Suprapubic skin (tissue), 4 donors: Measurements from ENCODE around the gene CPD. TPM values are rescaled to one million over a fixed set of nuclear protein-coding genes. Genes with fewer than 3 reads are reported as not detected.
A peak's percentile ranks its signal among the peaks of the same experiment; 100 is the strongest.
"Not testable (repeated sequence)": the region's sequence is repeated elsewhere in the genome, so short reads cannot be mapped to it uniquely, and the experiment has no call there.

Experiments
- DNase-seq, 2 donors: peaks; one replicate each; pipeline ENCODE4 v3.0.0-alpha.2; 2019; ENCODE audit warnings: low spot score in 2 of 2
- H3K27ac ChIP-seq: fragments of 200-600 bp; sonication (generic); one replicate; pipeline ENCODE4 v1.5.1; 2019
- H3K27me3 ChIP-seq: fragments of 200-600 bp; sonication (generic); one replicate; pipeline ENCODE4 v1.5.1; 2019
- H3K36me3 ChIP-seq: fragments of 200-600 bp; sonication (generic); one replicate; pipeline ENCODE4 v1.5.1; 2019
- H3K4me1 ChIP-seq: fragments of 200-600 bp; sonication (generic); one replicate; pipeline ENCODE4 v1.5.1; 2019
- H3K4me3 ChIP-seq: fragments of 200-600 bp; sonication (generic); one replicate; pipeline ENCODE4 v1.5.1; 2019; ENCODE audit warnings: mild to moderate bottlenecking
- H3K9me3 ChIP-seq: fragments of 200-600 bp; sonication (generic); one replicate; pipeline ENCODE4 v1.5.1; 2019
- EP300 ChIP-seq: sonication (generic); formaldehyde crosslinking; IDR thresholded peaks from one replicate; pipeline ENCODE4 v1.6.1; 2017; ENCODE audit warnings: antibody characterized with exemption
- POLR2A ChIP-seq, 2 donors: fragments of 450-650 bp; IDR thresholded peaks; one replicate each; pipeline ENCODE4 v1.6.1; 2017; ENCODE audit warnings: antibody characterized with exemption in 2 of 2, mild to moderate bottlenecking in 2 of 2, moderate library complexity in 2 of 2
- POLR2AphosphoS5 ChIP-seq, 3 donors: sonication (generic); formaldehyde crosslinking; IDR thresholded peaks; one replicate each; pipeline ENCODE4 v1.6.1; 2017; ENCODE audit warnings: antibody characterized with exemption in 3 of 3
- WGBS: methylation state at CpG from one replicate; pipeline ENCODE4 v1.1.5; 2018; 5-methylcytosine and 5-hydroxymethylcytosine counted together
- total RNA-seq, 4 donors: library from RNA; depleted of rRNA; stranded (reverse); fragments of >200 nt; gene quantifications; one replicate each; pipeline ENCODE4 v1.1.0, GENCODE V29; 2016
- TF ChIP-seq, protein P1 (sequence below), 2 donors: fragments of 200-600 bp in 1 of 2; fragments of 450-650 bp in 1 of 2; sonication (generic) in 1 of 2; IDR thresholded peaks; one replicate each; pipeline ENCODE4 v1.5.1; 2016 to 2019; ENCODE audit warnings: antibody characterized with exemption in 2 of 2, mild to moderate bottlenecking in 1 of 2, moderate library complexity in 1 of 2

Gene CPD
- total RNA-seq, 4 donors from 2014 or later = 38.9 to 60.5 (median 49.4) TPM

DNA sequence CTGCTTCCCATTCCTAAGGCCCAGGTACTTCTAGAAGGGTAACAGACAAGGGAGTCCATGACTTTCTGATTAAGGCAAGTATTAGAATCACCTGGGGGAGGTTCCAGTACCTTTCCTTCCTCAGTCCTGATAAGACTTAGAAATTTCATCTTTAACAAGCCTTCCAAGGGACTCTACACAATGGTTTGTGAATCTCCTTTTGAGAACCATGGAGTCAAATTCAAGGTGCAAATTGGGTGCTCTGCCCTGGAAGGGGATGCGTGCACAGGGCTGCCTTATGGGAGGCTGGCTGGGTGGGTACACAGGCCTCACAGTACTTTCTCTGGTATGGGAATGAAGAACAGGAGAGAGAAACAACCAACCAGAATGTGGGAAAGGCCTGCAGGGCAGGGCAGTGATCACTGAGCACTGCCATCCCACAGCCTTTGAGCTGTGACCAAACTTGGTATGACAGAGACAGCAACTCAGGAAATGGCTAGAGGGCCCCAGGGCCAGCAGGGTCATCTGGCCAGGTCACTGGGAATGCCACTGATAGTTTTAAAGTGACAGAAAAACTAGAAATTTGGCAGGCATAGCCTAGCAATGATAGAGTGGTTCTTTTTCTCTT, 41.2 kb upstream of the CPD start:
- Histone ChIP-seq H3K36me3 (no peaks in the 10 kb centered on the region), H3K4me3 (no peak overlapping the region), H3K27ac (no peak overlapping the region), H3K27me3 (no peaks in the 10 kb centered on the region), H3K9me3 (no peaks in the 10 kb centered on the region), H3K4me1 (peaks cover 11% of the 10 kb centered on the region)
- no peak for TF ChIP-seq EP300
- TF ChIP-seq POLR2A (IDR thresholded peaks at IDR 0.05) = no peak
- no peak for TF ChIP-seq POLR2AphosphoS5 (IDR thresholded peaks at IDR 0.05)
- TF ChIP-seq, protein P1, sequence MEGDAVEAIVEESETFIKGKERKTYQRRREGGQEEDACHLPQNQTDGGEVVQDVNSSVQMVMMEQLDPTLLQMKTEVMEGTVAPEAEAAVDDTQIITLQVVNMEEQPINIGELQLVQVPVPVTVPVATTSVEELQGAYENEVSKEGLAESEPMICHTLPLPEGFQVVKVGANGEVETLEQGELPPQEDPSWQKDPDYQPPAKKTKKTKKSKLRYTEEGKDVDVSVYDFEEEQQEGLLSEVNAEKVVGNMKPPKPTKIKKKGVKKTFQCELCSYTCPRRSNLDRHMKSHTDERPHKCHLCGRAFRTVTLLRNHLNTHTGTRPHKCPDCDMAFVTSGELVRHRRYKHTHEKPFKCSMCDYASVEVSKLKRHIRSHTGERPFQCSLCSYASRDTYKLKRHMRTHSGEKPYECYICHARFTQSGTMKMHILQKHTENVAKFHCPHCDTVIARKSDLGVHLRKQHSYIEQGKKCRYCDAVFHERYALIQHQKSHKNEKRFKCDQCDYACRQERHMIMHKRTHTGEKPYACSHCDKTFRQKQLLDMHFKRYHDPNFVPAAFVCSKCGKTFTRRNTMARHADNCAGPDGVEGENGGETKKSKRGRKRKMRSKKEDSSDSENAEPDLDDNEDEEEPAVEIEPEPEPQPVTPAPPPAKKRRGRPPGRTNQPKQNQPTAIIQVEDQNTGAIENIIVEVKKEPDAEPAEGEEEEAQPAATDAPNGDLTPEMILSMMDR (IDR thresholded peaks at IDR 0.05) = no peak
- WGBS = 100% methylated on average over 1 of the region's 1 CpG
- no peak for DNase-seq

DNA sequence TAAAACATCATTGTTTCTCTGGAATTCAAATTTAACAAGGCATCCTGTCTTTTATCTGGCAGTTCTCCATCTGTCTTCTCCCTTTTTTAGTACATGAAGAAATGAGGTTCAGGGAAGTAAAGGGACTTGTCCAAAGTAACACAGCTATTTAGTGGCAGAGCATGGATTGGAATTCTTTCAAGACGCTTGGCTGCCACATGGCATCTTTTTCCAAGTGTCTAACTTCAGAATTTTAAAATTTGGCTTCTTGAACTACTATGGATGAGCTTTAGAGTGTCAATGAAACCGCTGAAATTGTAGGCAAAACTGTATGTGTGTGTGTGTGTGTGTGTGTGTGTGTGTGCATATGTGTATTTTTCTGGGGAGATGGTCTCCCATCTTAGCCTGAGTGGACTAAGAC, 39.6 kb upstream of the CPD start:
- 89% methylated on average over 2 of the region's 2 CpGs for WGBS
- TF ChIP-seq, protein P1 (IDR thresholded peaks at IDR 0.05) = no peak
- TF ChIP-seq POLR2AphosphoS5 (IDR thresholded peaks at IDR 0.05) = no peak
- no peak for TF ChIP-seq EP300
- TF ChIP-seq POLR2A (IDR thresholded peaks at IDR 0.05) = no peak
- no peaks in the 10 kb centered on the region for H3K9me3 ChIP-seq
- H3K36me3 ChIP-seq = no peaks in the 10 kb centered on the region
- no peak overlapping the region for H3K27ac ChIP-seq
- no peak for DNase-seq
- H3K4me3 ChIP-seq = no peak overlapping the region
- H3K4me1 ChIP-seq = peaks cover 10% of the 10 kb centered on the region
- no peaks in the 10 kb centered on the region for H3K27me3 ChIP-seq

DNA sequence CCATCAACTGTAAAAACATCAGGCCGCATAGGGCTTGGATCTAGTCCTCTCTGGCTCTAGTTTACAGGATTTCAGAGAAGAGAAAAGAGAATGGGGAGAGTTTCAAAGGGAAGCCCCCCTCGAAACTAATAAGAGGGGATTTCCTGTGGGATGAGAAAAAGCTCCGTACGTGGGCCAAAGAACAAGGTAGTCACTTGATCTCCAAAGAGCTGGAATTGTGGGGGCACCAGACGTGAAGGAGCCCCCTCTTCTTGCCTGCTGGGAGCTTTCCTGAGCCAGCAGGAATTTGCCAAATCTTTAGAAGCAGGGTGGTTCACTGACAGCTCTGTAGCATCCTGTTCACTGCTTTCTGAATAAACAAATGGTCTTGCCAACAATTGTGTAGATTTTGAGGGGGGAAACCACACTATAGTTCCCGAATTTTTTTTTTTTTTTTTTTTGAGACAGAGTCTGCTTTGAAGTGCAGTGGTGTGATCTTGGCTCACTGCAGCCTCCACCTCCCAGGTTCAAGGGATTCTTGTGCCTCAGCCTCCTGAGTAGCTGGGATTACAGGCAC, 37.8 kb upstream of the CPD start:
- H3K4me1 ChIP-seq = peaks cover 23% of the 10 kb centered on the region
- no peaks in the 10 kb centered on the region for H3K27me3 ChIP-seq
- H3K4me3 ChIP-seq = no peak overlapping the region
- no peak for DNase-seq
- 42% methylated on average over 6 of the region's 6 CpGs for WGBS
- H3K36me3 ChIP-seq = no peaks in the 10 kb centered on the region
- no peaks in the 10 kb centered on the region for H3K9me3 ChIP-seq
- TF ChIP-seq POLR2A (IDR thresholded peaks at IDR 0.05) (no peak), EP300 (no peak), POLR2AphosphoS5 (IDR thresholded peaks at IDR 0.05) (no peak)
- TF ChIP-seq, protein P1 (IDR thresholded peaks at IDR 0.05) = no peak
- H3K27ac ChIP-seq = peak overlapping the region; percentile 32

DNA sequence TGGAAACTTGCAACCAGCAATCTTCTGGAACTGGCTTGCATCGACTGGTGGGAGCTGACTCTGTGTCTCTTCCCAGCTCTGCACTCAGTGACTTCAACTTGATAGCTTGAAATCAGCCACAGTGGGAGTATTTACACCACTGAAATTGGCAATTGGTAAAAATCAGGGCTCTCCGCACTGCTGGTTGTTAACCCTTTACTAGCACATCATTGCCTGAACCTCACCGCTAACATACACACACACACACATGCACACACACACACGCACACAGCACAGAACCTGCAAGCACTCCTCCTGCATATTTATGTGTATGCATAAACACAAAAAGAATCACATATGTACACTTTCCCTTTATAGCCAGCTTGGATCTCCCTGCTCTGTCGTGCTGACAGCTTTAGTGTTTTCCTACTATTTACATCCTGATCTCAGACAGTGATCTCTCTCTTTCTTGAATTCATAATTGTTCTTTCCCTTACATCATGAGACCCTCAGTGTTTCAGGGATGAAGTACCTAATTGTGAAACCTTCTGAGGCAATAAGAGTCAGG, 37.0 kb upstream of the CPD start:
- WGBS = 77% methylated on average over 4 of the region's 5 CpGs
- Histone ChIP-seq H3K4me1 (peaks cover 23% of the 10 kb centered on the region), H3K27ac (no peak overlapping the region)

DNA sequence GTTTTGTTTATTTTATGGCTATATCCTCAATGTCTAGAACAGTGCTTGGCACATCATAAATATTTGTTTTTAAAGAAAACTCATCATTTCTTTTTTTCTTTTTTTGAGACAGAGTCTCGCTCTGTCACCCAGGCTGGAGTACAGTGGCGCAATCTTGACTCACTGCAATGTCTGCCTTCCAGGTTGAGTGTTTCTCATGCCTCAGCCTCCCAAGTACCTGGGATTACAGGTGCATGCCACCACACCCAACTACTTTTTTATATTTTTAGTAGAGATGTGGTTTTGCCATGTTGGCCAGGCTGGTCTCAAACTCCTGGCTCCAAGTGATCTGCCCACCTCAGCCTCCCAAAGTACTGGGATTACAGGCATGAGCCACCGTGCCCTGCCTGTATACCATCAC, 35.5 kb upstream of the CPD start:
- H3K4me1 ChIP-seq = peaks cover 23% of the 10 kb centered on the region
- not testable (repeated sequence) for DNase-seq, H3K9me3 ChIP-seq, H3K27me3 ChIP-seq, H3K4me3 ChIP-seq, H3K27ac ChIP-seq, H3K36me3 ChIP-seq
- WGBS = 93% methylated on average over 3 of the region's 3 CpGs

More for the DNA sequence above, 37.0 kb upstream of the CPD start:
- Histone ChIP-seq H3K9me3 (no peaks in the 10 kb centered on the region), H3K36me3 (no peaks in the 10 kb centered on the region), H3K4me3 (no peak overlapping the region), H3K27me3 (no peaks in the 10 kb centered on the region)
- TF ChIP-seq EP300 = no peak
- no peak for DNase-seq

DNA sequence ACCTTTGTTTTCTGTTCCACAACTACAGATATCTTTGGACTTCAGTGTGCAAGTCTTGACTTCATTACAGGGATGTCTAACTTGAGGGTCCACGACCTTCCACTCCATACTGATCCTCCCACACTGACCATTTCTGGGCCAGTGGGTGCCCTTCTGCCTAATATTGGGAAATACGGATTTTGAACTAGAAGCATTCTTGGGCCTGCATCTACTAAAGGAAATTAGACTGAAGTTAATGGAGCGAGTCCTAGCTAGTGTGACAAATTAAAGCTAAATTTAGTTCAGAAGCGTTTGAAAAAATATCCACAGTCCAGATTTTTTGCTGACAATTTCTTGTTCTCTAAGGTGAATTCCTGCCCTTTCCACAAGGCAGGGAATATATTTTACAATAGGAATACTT, 34.9 kb upstream of the CPD start:
- no peaks in the 10 kb centered on the region for H3K27me3 ChIP-seq
- H3K36me3 ChIP-seq = no peaks in the 10 kb centered on the region
- no peak for DNase-seq
- peak overlapping the region; percentile 68 for H3K27ac ChIP-seq
- no peak overlapping the region for H3K4me3 ChIP-seq
- 64% methylated on average over 4 of the region's 4 CpGs for WGBS
- TF ChIP-seq POLR2AphosphoS5 (IDR thresholded peaks at IDR 0.05) (no peak), EP300 (no peak), POLR2A (IDR thresholded peaks at IDR 0.05) (no peak)
- TF ChIP-seq, protein P1 (IDR thresholded peaks at IDR 0.05) = no peak
- H3K4me1 ChIP-seq = peaks cover 23% of the 10 kb centered on the region
- no peaks in the 10 kb centered on the region for H3K9me3 ChIP-seq
